Measurements from ENCODE around the gene DIP2C. TPM values are rescaled to one million over a fixed set of nuclear protein-coding genes. Genes with fewer than 3 reads are reported as not detected.
"Not testable (repeated sequence)": the region's sequence is repeated elsewhere in the genome, so short reads cannot be mapped to it uniquely, and the experiment has no call there.

DIP2C gene
- total RNA-seq, 1 donor from 2014 or later: 31.5 TPM

- DNase-seq (ENCODE audit: low spot score): no peak
Measured at GRCh38 chr10:375815-376505, 313.5 kb downstream of the DIP2C start.

GRCh38 chr10:374354-374753 lies 315.1 kb downstream of the DIP2C start:
- DNase-seq (ENCODE audit: low spot score): no peak

GRCh38 chr10:373526-374309 lies 315.8 kb downstream of the DIP2C start:
- DNase-seq (ENCODE audit: low spot score): peak; percentile 58

GRCh38 chr10:373015-373414 lies 316.5 kb downstream of the DIP2C start:
- DNase-seq (ENCODE audit: low spot score): no peak

GRCh38 chr10:372566-372965 lies 316.9 kb downstream of the DIP2C start:
- no peak for DNase-seq (ENCODE audit: low spot score)

- no peak for DNase-seq (ENCODE audit: low spot score)
Measured at GRCh38 chr10:371515-371914, 318.0 kb downstream of the DIP2C start.

GRCh38 chr10:370449-370825 lies 319.0 kb downstream of the DIP2C start:
- no peak for DNase-seq (ENCODE audit: low spot score)

GRCh38 chr10:369684-370448 lies 319.6 kb downstream of the DIP2C start:
- DNase-seq (ENCODE audit: low spot score): no peak

GRCh38 chr10:369221-369683 lies 320.2 kb downstream of the DIP2C start:
- DNase-seq (ENCODE audit: low spot score): no peak

GRCh38 chr10:368579-369220 lies 320.8 kb downstream of the DIP2C start:
- no peak for DNase-seq (ENCODE audit: low spot score)

- not testable (repeated sequence) for DNase-seq (ENCODE audit: low spot score)
Measured at GRCh38 chr10:368107-368506, 321.4 kb downstream of the DIP2C start.

GRCh38 chr10:367636-368035 lies 321.8 kb downstream of the DIP2C start:
- DNase-seq (ENCODE audit: low spot score): no peak

GRCh38 chr10:366186-366585 lies 323.3 kb downstream of the DIP2C start:
- DNase-seq (ENCODE audit: low spot score): no peak

GRCh38 chr10:364267-364775 lies 325.1 kb downstream of the DIP2C start:
- DNase-seq (ENCODE audit: low spot score): no peak

- no peak for DNase-seq (ENCODE audit: low spot score)
Measured at GRCh38 chr10:363152-363551, 326.3 kb downstream of the DIP2C start.

- DNase-seq (ENCODE audit: low spot score): no peak
Measured at GRCh38 chr10:361203-362081, 328.0 kb downstream of the DIP2C start.

- no peak for DNase-seq (ENCODE audit: low spot score)
Measured at GRCh38 chr10:360653-361052, 328.8 kb downstream of the DIP2C start.

GRCh38 chr10:359762-360161 lies 329.7 kb downstream of the DIP2C start:
- DNase-seq (ENCODE audit: low spot score): no peak

GRCh38 chr10:359093-359492 lies 330.4 kb downstream of the DIP2C start:
- DNase-seq (ENCODE audit: low spot score): no peak

- no peak for DNase-seq (ENCODE audit: low spot score)
Measured at GRCh38 chr10:357201-357950, 332.1 kb downstream of the DIP2C start.

All from mucosa of gallbladder (tissue), 1 donor.